Endothelial cell of umbilical vein (primary cell): ENCODE results near the gene CFAP46.

Experiments used
- CTCF ChIP-seq, 2 donors: IDR thresholded peaks; 1 replicate in 1 of 2; 2 replicates in 1 of 2; pipeline ENCODE4 v1.5.1; 2011; ENCODE audit warnings: low read length in 2 of 2, mild to moderate bottlenecking in 2 of 2, moderate library complexity in 2 of 2, control low read depth in 1 of 2, inconsistent platforms in 1 of 2, low read depth in 1 of 2; ENCODE audit not compliant: insufficient read depth in 1 of 2; ENCODE audit errors: extremely low read depth in 1 of 2
- EZH2 ChIP-seq: IDR thresholded peaks from 2 replicates; pipeline ENCODE4 v1.6.1; 2012; ENCODE audit warnings: borderline replicate concordance, low read depth, mild to moderate bottlenecking, moderate library complexity, low read length, inconsistent platforms; ENCODE audit not compliant: severe bottlenecking
- FOS ChIP-seq: IDR thresholded peaks from 2 replicates; pipeline ENCODE4 v1.6.1; 2011; ENCODE audit warnings: mild to moderate bottlenecking, low read length, moderate library complexity, borderline replicate concordance; ENCODE audit not compliant: insufficient read depth
- GATA2 ChIP-seq: IDR thresholded peaks from 2 replicates; pipeline ENCODE4 v1.7.0; 2011; ENCODE audit warnings: low read depth, mild to moderate bottlenecking, moderate library complexity, mixed read lengths, low read length; ENCODE audit not compliant: insufficient read length, insufficient read depth
- MAX ChIP-seq: IDR thresholded peaks from 2 replicates; pipeline ENCODE4 v1.6.1; 2011; ENCODE audit not compliant: insufficient read depth, insufficient read length
- MYC ChIP-seq: IDR thresholded peaks from one replicate; pipeline ENCODE4 v1.6.1; 2011; ENCODE audit warnings: mild to moderate bottlenecking, low read depth, low read length
- POLR2A ChIP-seq: IDR thresholded peaks from 2 replicates; pipeline ENCODE4 v1.6.1; 2012; ENCODE audit warnings: low read depth, mild to moderate bottlenecking, control low read depth, low read length
- POLR2AphosphoS5 ChIP-seq: IDR thresholded peaks from 2 replicates; pipeline ENCODE4 v1.6.1; 2012; ENCODE audit warnings: low read depth, mild to moderate bottlenecking, control low read depth, low read length, moderate library complexity; ENCODE audit not compliant: insufficient read depth

GRCh38 chr10:132812520-132812919 lies 129.8 kb downstream of the CFAP46 start:
- TF ChIP-seq EZH2 (no peak), CTCF (IDR thresholded peaks at IDR 0.05; ENCODE audit: extremely low read depth in 1 of 2, insufficient read depth in 1 of 2, low read depth in 1 of 2, low read length in 2 of 2) (no peak), POLR2AphosphoS5 (no peak), POLR2A (no peak), GATA2 (no peak), FOS (no peak), MAX (no peak), MYC (no peak)
